GM15510 (cell line): ENCODE measurements around the gene RNF223.

Experiments used
- POLR2A ChIP-seq: IDR thresholded peaks from 3 replicates; pipeline ENCODE4 v1.6.1; 2011; ENCODE audit warnings: borderline replicate concordance; ENCODE audit not compliant: insufficient read length; ENCODE audit errors: extremely low read depth

The RNF223 gene

GRCh38 chr1:1092894-1093609, 18.9 kb upstream of the RNF223 start:
- TF ChIP-seq POLR2A: no peak

GRCh38 chr1:1092149-1092855, 18.2 kb upstream of the RNF223 start:
- TF ChIP-seq POLR2A: no peak

- no peak for TF ChIP-seq POLR2A
Measured at GRCh38 chr1:1091344-1092148, 17.4 kb upstream of the RNF223 start.

GRCh38 chr1:1090424-1091343, 16.6 kb upstream of the RNF223 start:
- no peak for TF ChIP-seq POLR2A

- no peak for TF ChIP-seq POLR2A
Measured at GRCh38 chr1:1089731-1090423, 15.8 kb upstream of the RNF223 start.

- TF ChIP-seq POLR2A: no peak
Measured at GRCh38 chr1:1088801-1089680, 14.9 kb upstream of the RNF223 start.

- TF ChIP-seq POLR2A: no peak
Measured at GRCh38 chr1:1088029-1088800, 14.1 kb upstream of the RNF223 start.

- TF ChIP-seq POLR2A: no peak
Measured at GRCh38 chr1:1087351-1088028, 13.4 kb upstream of the RNF223 start.

GRCh38 chr1:1086911-1087341, 12.8 kb upstream of the RNF223 start:
- no peak for TF ChIP-seq POLR2A

GRCh38 chr1:1085911-1086841, 12.1 kb upstream of the RNF223 start:
- no peak for TF ChIP-seq POLR2A
